Natural killer cell (primary cell): ENCODE data around the gene ATG2A. TPM values are rescaled to one million over a fixed set of nuclear protein-coding genes. Genes with fewer than 3 reads are reported as not detected.

Source experiments
- ATAC-seq, 3 donors: fragments of 150-1000 bp in 2 of 3; fragments of 200-7000 bp in 1 of 3; cut with Tn5 transposase; 1 replicate in 1 of 3; 2 replicates in 2 of 3; pipeline ENCODE4 v1.10.0; 2021; ENCODE audit warnings: mild to moderate bottlenecking in 2 of 3, moderate library complexity in 2 of 3
- DNase-seq, 2 donors: peaks; one replicate each; pipeline versions ENCODE4 v3.0.0 to v3.0.0-alpha.2; 2013 to 2021; ENCODE audit warnings: mixed read lengths in 1 of 2
- H3K27ac ChIP-seq: one replicate; pipeline ENCODE4 v1.5.1; 2013; ENCODE audit warnings: mild to moderate bottlenecking, low read length
- H3K27me3 ChIP-seq: one replicate; pipeline ENCODE4 v1.6.1; 2013; ENCODE audit warnings: low read length; ENCODE audit not compliant: control insufficient read depth, insufficient read depth
- H3K36me3 ChIP-seq: one replicate; pipeline ENCODE4 v1.6.1; 2013; ENCODE audit warnings: low read length; ENCODE audit not compliant: control insufficient read depth, insufficient read depth
- H3K4me1 ChIP-seq: one replicate; pipeline ENCODE4 v1.6.1; 2013; ENCODE audit warnings: low read length; ENCODE audit not compliant: control insufficient read depth, insufficient read depth
- H3K4me3 ChIP-seq: one replicate; pipeline ENCODE4 v1.5.1; 2013; ENCODE audit warnings: low read length
- H3K9me3 ChIP-seq: one replicate; pipeline ENCODE4 v1.6.1; 2013; ENCODE audit warnings: low read length; ENCODE audit not compliant: control insufficient read depth, insufficient read depth
- H3K27ac Mint-ChIP-seq, 2 donors: one replicate each; pipeline ENCODE4 v1.8.0; 2022; ENCODE audit warnings: mild to moderate bottlenecking in 2 of 2, mixed read lengths in 2 of 2, moderate library complexity in 1 of 2
- H3K27me3 Mint-ChIP-seq, 2 donors: one replicate each; pipeline ENCODE4 v1.8.0; 2022; ENCODE audit warnings: low read depth in 2 of 2, mixed read lengths in 2 of 2
- H3K36me3 Mint-ChIP-seq: one replicate; pipeline ENCODE4 v1.8.0; 2022; ENCODE audit warnings: mixed read lengths
- H3K4me1 Mint-ChIP-seq, 2 donors: one replicate each; pipeline ENCODE4 v1.8.0; 2022; ENCODE audit warnings: mixed read lengths in 2 of 2
- H3K4me3 Mint-ChIP-seq: one replicate; pipeline ENCODE4 v1.8.0; 2022; ENCODE audit warnings: mild to moderate bottlenecking, moderate library complexity, mixed read lengths
- H3K9me3 Mint-ChIP-seq, 2 donors: one replicate each; pipeline ENCODE4 v1.8.0; 2022; ENCODE audit warnings: mixed read lengths in 2 of 2
- WGBS: methylation state at CpG from one replicate; pipeline ENCODE4 v1.1.7; 2013; ENCODE audit warnings: missing lambda C conversion rate; ENCODE audit not compliant: insufficient coverage; 5-methylcytosine and 5-hydroxymethylcytosine counted together
- intact Hi-C: fragments of 100-400 bp; cut with micrococcal nuclease; formaldehyde crosslinking; loops from one replicate; pipeline ENCODE4 v1.14.2; 2022
- total RNA-seq, 4 donors: library from RNA; stranded (reverse); fragments of 120-200 nt in 1 of 4; gene quantifications; one replicate each; pipeline versions ENCODE4 v1.2.3 to v1.2.4, GENCODE V29; 2013 to 2022
- TF ChIP-seq, protein P1 (sequence below): fragments of 200-600 bp; IDR thresholded peaks from one replicate; pipeline ENCODE4 v1.8.0; 2022; ENCODE audit warnings: antibody characterized with exemption

The ATG2A gene
- total RNA-seq, 3 donors from 2014 or later (not counting 1 experiment from before 2014, with no cell fraction given) = 165 to 321 (median 259) TPM

DNA sequence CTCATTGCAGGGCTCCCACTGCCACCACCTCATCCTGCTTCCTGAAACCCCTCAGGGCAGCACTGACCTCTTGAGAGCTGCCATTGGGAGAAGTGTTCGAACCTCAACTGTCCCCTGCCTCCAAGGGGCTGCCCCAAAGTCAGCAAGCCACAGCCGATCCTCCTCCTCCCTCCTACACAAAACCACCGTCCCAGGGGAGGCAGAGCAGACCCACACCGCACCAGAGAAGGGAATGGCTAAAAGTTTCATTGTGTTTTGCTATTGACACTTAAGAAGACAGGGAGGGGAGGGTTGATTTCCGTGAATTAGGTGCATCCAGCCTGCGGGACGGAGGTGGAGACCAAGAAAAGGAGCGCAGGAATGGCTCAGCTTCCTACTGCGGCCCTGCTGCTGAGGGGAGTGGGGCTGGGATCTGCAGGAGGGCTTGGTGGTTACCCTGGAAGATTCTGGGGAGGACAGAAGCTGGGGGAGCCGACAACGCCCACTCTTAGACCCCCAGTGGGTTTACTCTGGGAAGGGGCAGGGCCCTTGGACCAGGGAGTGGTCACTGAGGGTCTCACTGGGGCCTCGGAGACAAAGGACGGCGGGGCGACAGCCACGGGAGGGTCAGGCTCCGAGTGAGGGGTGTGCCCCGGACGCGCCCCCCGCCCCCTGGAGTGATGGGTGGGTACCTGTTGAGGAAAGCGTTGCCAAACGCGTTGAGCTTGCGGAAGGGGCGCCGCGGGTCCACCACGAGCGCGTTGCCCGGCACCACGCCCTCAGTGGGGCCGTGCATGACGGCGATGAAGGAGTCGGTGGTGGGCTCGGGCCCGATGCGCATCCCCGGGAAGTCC lies 39.4 kb downstream of the ATG2A start:
- intact Hi-C loops = loop anchor here (1.0 to 2.0 kb wide), 3 partner anchors 7 to 99 kb away; partner anchors contain the start of gene SF1
- peaks cover 26% of the 10 kb centered on the region for H3K36me3 ChIP-seq
- peak overlapping the region; percentile 73 for H3K4me3 ChIP-seq
- WGBS = under 1% methylated on average over 39 of the region's 41 CpGs
- H3K9me3 ChIP-seq = no peaks in the 10 kb centered on the region
- H3K9me3 Mint-ChIP-seq = no peaks in the 10 kb centered on the region
- H3K4me3 Mint-ChIP-seq = peak overlapping the region; percentile 98
- TF ChIP-seq, protein P1, sequence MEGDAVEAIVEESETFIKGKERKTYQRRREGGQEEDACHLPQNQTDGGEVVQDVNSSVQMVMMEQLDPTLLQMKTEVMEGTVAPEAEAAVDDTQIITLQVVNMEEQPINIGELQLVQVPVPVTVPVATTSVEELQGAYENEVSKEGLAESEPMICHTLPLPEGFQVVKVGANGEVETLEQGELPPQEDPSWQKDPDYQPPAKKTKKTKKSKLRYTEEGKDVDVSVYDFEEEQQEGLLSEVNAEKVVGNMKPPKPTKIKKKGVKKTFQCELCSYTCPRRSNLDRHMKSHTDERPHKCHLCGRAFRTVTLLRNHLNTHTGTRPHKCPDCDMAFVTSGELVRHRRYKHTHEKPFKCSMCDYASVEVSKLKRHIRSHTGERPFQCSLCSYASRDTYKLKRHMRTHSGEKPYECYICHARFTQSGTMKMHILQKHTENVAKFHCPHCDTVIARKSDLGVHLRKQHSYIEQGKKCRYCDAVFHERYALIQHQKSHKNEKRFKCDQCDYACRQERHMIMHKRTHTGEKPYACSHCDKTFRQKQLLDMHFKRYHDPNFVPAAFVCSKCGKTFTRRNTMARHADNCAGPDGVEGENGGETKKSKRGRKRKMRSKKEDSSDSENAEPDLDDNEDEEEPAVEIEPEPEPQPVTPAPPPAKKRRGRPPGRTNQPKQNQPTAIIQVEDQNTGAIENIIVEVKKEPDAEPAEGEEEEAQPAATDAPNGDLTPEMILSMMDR = no peak
- no peaks in the 10 kb centered on the region for H3K36me3 Mint-ChIP-seq
- DNase-seq = peak in 1 of 2 donors; percentile 47
- no peaks in the 10 kb centered on the region for H3K27me3 ChIP-seq
- H3K27ac Mint-ChIP-seq = peak overlapping the region; percentile 95
- H3K27ac ChIP-seq = peak overlapping the region; percentile 61
- H3K4me1 ChIP-seq = peaks cover 78% of the 10 kb centered on the region
- no peaks in the 10 kb centered on the region for H3K27me3 Mint-ChIP-seq
- peak in 2 of 3 donors; percentile 0 to 1 for ATAC-seq
- H3K4me1 Mint-ChIP-seq = peaks cover 60 to 77% of the 10 kb centered on the region in 2 donors

DNA sequence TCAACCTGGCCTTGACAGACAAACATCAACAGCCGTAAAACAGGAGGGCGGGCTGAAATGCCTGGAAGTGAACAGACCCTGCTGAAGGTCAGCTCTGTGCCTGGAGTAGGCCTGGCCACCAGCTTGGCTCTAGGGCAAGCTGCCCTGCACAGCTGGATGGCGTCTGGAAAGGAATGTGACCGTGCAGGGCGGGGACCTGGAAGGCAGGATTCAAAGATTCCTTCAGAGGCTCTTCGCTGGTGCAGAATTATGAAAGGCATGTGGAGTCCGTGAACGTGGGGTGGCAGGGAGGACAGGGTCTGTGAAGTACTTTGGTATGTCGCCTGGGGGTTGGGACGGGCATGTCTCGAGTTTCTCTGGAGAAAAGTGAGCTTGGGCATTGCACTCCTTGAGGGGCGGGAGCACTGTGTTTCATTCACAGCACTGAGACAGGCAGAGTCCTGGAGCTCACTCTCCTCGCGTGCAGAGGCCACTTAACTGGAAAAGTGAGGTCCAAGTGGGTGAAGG lies 40.1 kb downstream of the ATG2A start:
- no peaks in the 10 kb centered on the region for H3K9me3 ChIP-seq
- 39% methylated on average over 14 of the region's 14 CpGs for WGBS
- no peaks in the 10 kb centered on the region for H3K27me3 ChIP-seq
- TF ChIP-seq, protein P1 = no peak
- Mint-ChIP-seq H3K27ac (peak overlapping the region; percentile 95), H3K36me3 (no peaks in the 10 kb centered on the region), H3K4me3 (peak overlapping the region; percentile 98), H3K9me3 (no peaks in the 10 kb centered on the region), H3K4me1 (peaks cover 62 to 78% of the 10 kb centered on the region in 2 donors), H3K27me3 (no peaks in the 10 kb centered on the region)
- no peak for DNase-seq
- peak overlapping the region; percentile 61 for H3K27ac ChIP-seq
- peaks cover 34% of the 10 kb centered on the region for H3K36me3 ChIP-seq
- H3K4me3 ChIP-seq = peak overlapping the region; percentile 73
- intact Hi-C loops = no loop called here
- peaks cover 85% of the 10 kb centered on the region for H3K4me1 ChIP-seq
- no peak for ATAC-seq

DNA sequence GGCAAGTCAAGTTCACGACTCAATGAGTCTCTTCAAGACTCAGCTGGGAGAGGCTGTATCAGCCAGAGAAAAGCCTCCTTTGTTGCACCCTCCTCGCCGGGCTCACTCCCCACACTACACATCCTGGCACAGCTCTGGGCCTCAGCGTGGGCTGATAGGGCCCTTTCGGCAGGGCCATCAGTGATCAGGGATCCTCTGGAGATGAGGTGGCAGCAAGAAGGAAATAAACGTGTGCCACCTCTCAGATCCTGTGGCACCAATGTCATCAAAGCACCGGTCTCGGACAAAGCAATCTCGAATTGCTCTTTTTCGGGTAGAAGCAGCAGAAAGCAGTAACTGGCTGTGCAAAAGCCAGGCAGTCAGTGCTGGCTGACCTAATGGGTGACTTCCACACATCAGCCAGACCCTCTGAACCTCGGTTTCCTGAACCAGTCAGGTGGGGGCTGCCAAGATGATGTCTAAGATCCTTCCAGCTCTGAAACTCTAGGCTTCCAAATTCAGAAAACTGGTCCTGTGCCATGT lies 40.7 kb downstream of the ATG2A start:
- Histone ChIP-seq H3K36me3 (peaks cover 40% of the 10 kb centered on the region), H3K4me3 (peak overlapping the region; percentile 73), H3K4me1 (peaks cover 89% of the 10 kb centered on the region), H3K27ac (peak overlapping the region; percentile 61), H3K27me3 (no peaks in the 10 kb centered on the region), H3K9me3 (no peaks in the 10 kb centered on the region)
- Mint-ChIP-seq H3K36me3 (no peaks in the 10 kb centered on the region), H3K27ac (peak overlapping the region; percentile 95), H3K4me1 (peaks cover 66 to 83% of the 10 kb centered on the region in 2 donors), H3K4me3 (peak overlapping the region; percentile 98), H3K27me3 (no peaks in the 10 kb centered on the region), H3K9me3 (no peaks in the 10 kb centered on the region)
- peak in 1 of 2 donors; percentile 52 for DNase-seq
- ATAC-seq = no peak
- intact Hi-C loops = no loop called here
- WGBS = 19% methylated on average over 11 of the region's 11 CpGs
- TF ChIP-seq, protein P1 = no peak
